AG04450 (cell line): ENCODE measurements around the gene S100A2. TPM values are rescaled to one million over a fixed set of nuclear protein-coding genes. Genes with fewer than 3 reads are reported as not detected.

Experiments
- CTCF ChIA-PET: fragments of 300-600, 350-600 bp; formaldehyde crosslinking; extraction: SDS; loops from one replicate; lab custom pipeline; 2022; ENCODE audit warnings: antibody characterized with exemption, inconsistent platforms; lab: Charles Lee
- POLR2A ChIA-PET: fragments of 350-600 bp; formaldehyde crosslinking; extraction: SDS; loops from one replicate; lab custom pipeline; 2021; ENCODE audit warnings: antibody characterized with exemption, inconsistent platforms; lab: Yijun Ruan, JAX
- DNase-seq: peaks from one replicate; pipeline ENCODE4 v3.0.0-alpha.2; 2011; ENCODE audit warnings: low read depth, low spot score
- H3K27ac ChIP-seq: one replicate; pipeline ENCODE4 v1.5.1; 2012; ENCODE audit warnings: low read depth, low read length, control low read depth
- H3K27me3 ChIP-seq: one replicate; pipeline ENCODE4 v1.6.0; 2012; ENCODE audit warnings: low read length; ENCODE audit not compliant: control insufficient read depth, insufficient read depth
- H3K4me3 ChIP-seq: 2 replicates; pipeline ENCODE4 v1.5.1; 2011; ENCODE audit warnings: mild to moderate bottlenecking, low read depth, low read length, control low read depth
- H3K9me3 ChIP-seq: 2 replicates; pipeline ENCODE4 v1.5.1; 2012; ENCODE audit warnings: low read length; ENCODE audit not compliant: control insufficient read depth, insufficient read depth
- polyA plus RNA-seq: library from polyadenylated mRNA; depleted of rRNA; stranded (reverse); fragments of >200 nt; gene quantifications from 2 replicates; pipeline ENCODE4 v1.2.3, GENCODE V29; 2011
- TF ChIP-seq, protein P1 (sequence below): IDR thresholded peaks from 2 replicates; pipeline ENCODE4 v1.5.1; 2011; ENCODE audit warnings: low read depth, low read length, control low read depth, inconsistent platforms

The S100A2 gene
- polyA plus RNA-seq, 1 experiment = 5.2 TPM

GRCh38 chr1:153568367-153569099 is 2.9 kb upstream of the S100A2 start:
- DNase-seq = peak; percentile 69
- ChIA-PET POLR2A (interaction anchor here (0.7 to 2.4 kb wide), 7 partner anchors 24 to 422 kb away, joined by 3 to 20 read pairs (median 6); partner anchors contain the start of genes CHTOP, RPS27, S100A1 and S100A13), CTCF (interaction anchor here (0.5 to 7.0 kb wide), 28 partner anchors 8 to 218 kb away, joined by 3 to 165 read pairs (median 5); partner anchors contain the start of genes S100A13, S100A14, S100A5 and S100A6)
- Histone ChIP-seq H3K27ac (peak overlapping the region; percentile 100), H3K27me3 (no peaks in the 10 kb centered on the region), H3K4me3 (no peak overlapping the region), H3K9me3 (no peaks in the 10 kb centered on the region)
- TF ChIP-seq, protein P1, sequence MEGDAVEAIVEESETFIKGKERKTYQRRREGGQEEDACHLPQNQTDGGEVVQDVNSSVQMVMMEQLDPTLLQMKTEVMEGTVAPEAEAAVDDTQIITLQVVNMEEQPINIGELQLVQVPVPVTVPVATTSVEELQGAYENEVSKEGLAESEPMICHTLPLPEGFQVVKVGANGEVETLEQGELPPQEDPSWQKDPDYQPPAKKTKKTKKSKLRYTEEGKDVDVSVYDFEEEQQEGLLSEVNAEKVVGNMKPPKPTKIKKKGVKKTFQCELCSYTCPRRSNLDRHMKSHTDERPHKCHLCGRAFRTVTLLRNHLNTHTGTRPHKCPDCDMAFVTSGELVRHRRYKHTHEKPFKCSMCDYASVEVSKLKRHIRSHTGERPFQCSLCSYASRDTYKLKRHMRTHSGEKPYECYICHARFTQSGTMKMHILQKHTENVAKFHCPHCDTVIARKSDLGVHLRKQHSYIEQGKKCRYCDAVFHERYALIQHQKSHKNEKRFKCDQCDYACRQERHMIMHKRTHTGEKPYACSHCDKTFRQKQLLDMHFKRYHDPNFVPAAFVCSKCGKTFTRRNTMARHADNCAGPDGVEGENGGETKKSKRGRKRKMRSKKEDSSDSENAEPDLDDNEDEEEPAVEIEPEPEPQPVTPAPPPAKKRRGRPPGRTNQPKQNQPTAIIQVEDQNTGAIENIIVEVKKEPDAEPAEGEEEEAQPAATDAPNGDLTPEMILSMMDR = peak; percentile 98

- TF ChIP-seq, protein P1 = no peak
- POLR2A ChIA-PET = interaction anchor here (1.1 to 2.4 kb wide), 6 partner anchors 32 to 423 kb away, joined by 3 to 20 read pairs (median 6); partner anchors contain the start of genes CHTOP, RPS27, S100A1 and S100A13
- Histone ChIP-seq H3K27me3 (no peaks in the 10 kb centered on the region), H3K4me3 (no peak overlapping the region), H3K27ac (peak overlapping the region; percentile 100), H3K9me3 (no peaks in the 10 kb centered on the region)
- CTCF ChIA-PET = interaction anchor here (0.5 to 7.0 kb wide), 27 partner anchors 9 to 218 kb away, joined by 3 to 165 read pairs (median 5); partner anchors contain the start of genes S100A13, S100A5 and S100A6
- DNase-seq = no peak
Observed at GRCh38 chr1:153567621-153568366, 2.1 kb upstream of the S100A2 start.

DNA sequence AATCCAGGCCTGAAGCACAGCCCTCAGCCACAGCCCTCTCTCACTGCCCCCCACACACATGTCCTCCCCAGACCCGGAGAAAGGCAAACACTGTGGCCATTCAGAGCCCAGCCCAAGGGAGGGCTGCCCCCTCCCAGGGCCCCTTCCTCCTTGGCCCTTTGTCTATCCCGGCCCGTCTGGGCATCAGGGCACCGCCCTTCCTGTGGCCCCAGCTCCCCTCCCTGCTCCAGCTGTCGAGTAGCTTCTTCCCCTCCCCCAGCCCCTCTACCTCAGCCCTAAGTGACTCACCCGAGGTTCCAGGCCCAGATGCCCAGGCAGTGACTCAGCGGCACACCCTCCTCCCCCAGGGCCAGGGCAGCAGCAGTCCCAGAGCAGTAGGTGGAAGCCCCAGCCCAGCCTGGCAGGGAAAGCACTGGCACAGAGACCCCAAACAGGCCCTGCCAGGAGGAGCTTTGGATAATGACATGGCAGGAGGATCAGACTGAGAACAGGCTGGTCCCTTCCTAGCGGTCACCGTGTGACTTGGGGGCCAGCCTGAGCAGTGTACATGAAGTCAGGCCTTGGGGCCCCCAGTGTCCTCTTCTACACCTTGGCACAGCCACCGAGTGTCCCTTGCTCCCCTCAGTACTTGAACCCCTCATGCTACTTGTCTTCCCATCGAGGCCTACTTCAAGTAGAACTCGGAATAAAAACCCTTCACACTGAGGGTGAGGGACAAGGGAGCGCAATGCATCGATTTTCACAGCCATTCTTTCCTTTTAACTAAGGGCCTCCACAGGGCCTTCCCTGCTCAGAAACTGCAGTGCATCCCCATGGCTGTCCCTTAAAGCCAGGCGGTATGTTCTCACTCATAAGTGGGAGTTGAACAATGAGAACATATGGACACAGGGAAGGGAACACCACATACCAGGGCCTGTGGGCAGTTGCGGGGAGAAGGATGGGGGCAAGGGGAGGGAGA is 1.0 kb upstream of the S100A2 start:
- TF ChIP-seq, protein P1 = no peak
- Histone ChIP-seq H3K27ac (peak overlapping the region; percentile 100), H3K27me3 (no peaks in the 10 kb centered on the region), H3K4me3 (no peak overlapping the region), H3K9me3 (no peaks in the 10 kb centered on the region)
- CTCF ChIA-PET = interaction anchor here (0.5 to 1.8 kb wide), 6 partner anchors 23 to 214 kb away, joined by 3 to 34 read pairs (median 5); no protein-coding TSS in a partner anchor
- peak; percentile 98 for DNase-seq
- POLR2A ChIA-PET = interaction anchor here (0.7 to 4.1 kb wide), 11 partner anchors 15 to 424 kb away, joined by 3 to 76 read pairs (median 5); partner anchors contain the start of genes CHTOP, RPS27, S100A13 and S100A16

DNA sequence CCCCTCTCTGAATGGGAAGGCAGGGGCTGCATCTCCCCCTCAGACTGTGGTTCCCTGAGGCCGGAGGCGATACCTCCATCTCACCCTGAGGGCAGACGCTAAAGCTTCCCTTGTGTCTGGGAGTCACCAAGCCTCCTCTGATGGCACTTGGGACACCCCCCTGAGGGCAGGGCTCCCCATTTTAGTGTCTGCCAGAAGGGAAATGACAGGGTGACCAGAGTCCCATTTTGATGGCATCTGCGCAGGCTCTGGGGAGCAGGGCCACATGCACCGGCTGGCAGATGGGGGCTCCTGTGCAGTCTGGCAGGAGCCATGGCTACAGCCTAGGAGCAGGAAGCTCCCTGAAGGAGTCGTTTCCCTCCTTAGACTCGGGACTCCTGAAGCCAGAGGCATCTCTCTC is 1.7 kb downstream of the S100A2 start:
- CTCF ChIA-PET = interaction anchor here (0.6 to 5.0 kb wide), 6 partner anchors 10 to 98 kb away, joined by 3 to 22 read pairs (median 6); no protein-coding TSS in a partner anchor
- H3K9me3 ChIP-seq = no peaks in the 10 kb centered on the region
- no peak overlapping the region for H3K27ac ChIP-seq
- TF ChIP-seq, protein P1 = no peak
- POLR2A ChIA-PET = interaction anchor here (1.2 to 4.1 kb wide), 3 partner anchors 20 to 63 kb away, joined by 3 to 76 read pairs (median 23); partner anchors contain the start of genes S100A13, S100A4 and S100A6
- no peaks in the 10 kb centered on the region for H3K27me3 ChIP-seq
- no peak for DNase-seq
- H3K4me3 ChIP-seq = no peak overlapping the region
